ENCODE data around the gene SLC35E2B. TPM values are rescaled to one million over a fixed set of nuclear protein-coding genes. Genes with fewer than 3 reads are reported as not detected.
"Not testable (repeated sequence)": the region's sequence is repeated elsewhere in the genome, so short reads cannot be mapped to it uniquely, and the experiment has no call there.

SLC35E2B gene
- total RNA-seq, 5 donors from 2014 or later (not counting 1 experiment from before 2014, with no cell fraction given) = 77.7 to 202 (median 128) TPM

GRCh38 chr1:1640711-1641461 is 51.7 kb downstream of the SLC35E2B start:
- H3K4me3 ChIP-seq (ENCODE audit: control insufficient read depth in 1 of 2, extremely low read depth in 1 of 2, low read length in 1 of 2); DNase-seq; CTCF ChIA-PET; H3K27ac Mint-ChIP-seq; H3K4me3 Mint-ChIP-seq; H3K9me3 Mint-ChIP-seq; H3K27me3 Mint-ChIP-seq; POLR2A ChIA-PET; H3K9me3 ChIP-seq; H3K27ac ChIP-seq (ENCODE audit: low read length); H3K4me1 ChIP-seq (ENCODE audit: control insufficient read depth in 1 of 2, extremely low read depth in 1 of 2, insufficient read depth in 2 of 2, low read length in 2 of 2); H3K36me3 Mint-ChIP-seq; H3K27me3 ChIP-seq (replicated peaks in 1 of 2; ENCODE audit: control insufficient read depth in 2 of 2, extremely low read depth in 1 of 2, insufficient read depth in 2 of 2, low read length in 1 of 2); H3K4me1 Mint-ChIP-seq; ATAC-seq (replicated peaks in 1 of 4): not testable (repeated sequence)
- 95% methylated on average over 14 of the region's 38 CpGs for WGBS (ENCODE audit: insufficient coverage)
- peaks cover 0 to 11% of the 10 kb centered on the region in 2 donors for H3K36me3 ChIP-seq (ENCODE audit: control insufficient read depth in 2 of 2, extremely low read depth in 1 of 2, insufficient read depth in 1 of 2, low read length in 1 of 2)

- H3K36me3 Mint-ChIP-seq; H3K4me1 Mint-ChIP-seq; H3K4me3 ChIP-seq (ENCODE audit: control insufficient read depth in 1 of 2, extremely low read depth in 1 of 2, low read length in 1 of 2); POLR2A ChIA-PET; H3K4me3 Mint-ChIP-seq; H3K27me3 ChIP-seq (replicated peaks in 1 of 2; ENCODE audit: control insufficient read depth in 2 of 2, extremely low read depth in 1 of 2, insufficient read depth in 2 of 2, low read length in 1 of 2); H3K9me3 Mint-ChIP-seq; CTCF ChIA-PET; H3K9me3 ChIP-seq; H3K27ac Mint-ChIP-seq; H3K4me1 ChIP-seq (ENCODE audit: control insufficient read depth in 1 of 2, extremely low read depth in 1 of 2, insufficient read depth in 2 of 2, low read length in 2 of 2); H3K27me3 Mint-ChIP-seq; H3K27ac ChIP-seq (ENCODE audit: low read length); DNase-seq; ATAC-seq (replicated peaks in 1 of 4): not testable (repeated sequence)
- WGBS (ENCODE audit: insufficient coverage) = no CpG with 5 or more reads among the region's 25 CpGs
- peaks cover 0 to 11% of the 10 kb centered on the region in 2 donors for H3K36me3 ChIP-seq (ENCODE audit: control insufficient read depth in 2 of 2, extremely low read depth in 1 of 2, insufficient read depth in 1 of 2, low read length in 1 of 2)
Observed at GRCh38 chr1:1640081-1640480, 52.5 kb downstream of the SLC35E2B start.

- H3K9me3 ChIP-seq; CTCF ChIA-PET; H3K4me3 Mint-ChIP-seq; DNase-seq; H3K4me3 ChIP-seq (ENCODE audit: control insufficient read depth in 1 of 2, extremely low read depth in 1 of 2, low read length in 1 of 2); H3K36me3 Mint-ChIP-seq; H3K4me1 Mint-ChIP-seq; H3K27ac ChIP-seq (ENCODE audit: low read length); H3K27ac Mint-ChIP-seq; H3K27me3 Mint-ChIP-seq; H3K9me3 Mint-ChIP-seq; POLR2A ChIA-PET; H3K4me1 ChIP-seq (ENCODE audit: control insufficient read depth in 1 of 2, extremely low read depth in 1 of 2, insufficient read depth in 2 of 2, low read length in 2 of 2); ATAC-seq (replicated peaks in 1 of 4); H3K27me3 ChIP-seq (replicated peaks in 1 of 2; ENCODE audit: control insufficient read depth in 2 of 2, extremely low read depth in 1 of 2, insufficient read depth in 2 of 2, low read length in 1 of 2): not testable (repeated sequence)
- peaks cover 0 to 11% of the 10 kb centered on the region in 2 donors for H3K36me3 ChIP-seq (ENCODE audit: control insufficient read depth in 2 of 2, extremely low read depth in 1 of 2, insufficient read depth in 1 of 2, low read length in 1 of 2)
- 98% methylated on average over 16 of the region's 16 CpGs for WGBS (ENCODE audit: insufficient coverage)
Observed at GRCh38 chr1:1639368-1639767, 53.2 kb downstream of the SLC35E2B start.

GRCh38 chr1:1638528-1638927 is 54.1 kb downstream of the SLC35E2B start:
- H3K4me1 Mint-ChIP-seq; H3K4me3 ChIP-seq (ENCODE audit: control insufficient read depth in 1 of 2, extremely low read depth in 1 of 2, low read length in 1 of 2); DNase-seq; POLR2A ChIA-PET; H3K9me3 Mint-ChIP-seq; H3K27ac Mint-ChIP-seq; H3K9me3 ChIP-seq; H3K27me3 Mint-ChIP-seq; CTCF ChIA-PET; H3K4me1 ChIP-seq (ENCODE audit: control insufficient read depth in 1 of 2, extremely low read depth in 1 of 2, insufficient read depth in 2 of 2, low read length in 2 of 2); H3K27me3 ChIP-seq (replicated peaks in 1 of 2; ENCODE audit: control insufficient read depth in 2 of 2, extremely low read depth in 1 of 2, insufficient read depth in 2 of 2, low read length in 1 of 2); ATAC-seq (replicated peaks in 1 of 4); H3K27ac ChIP-seq (ENCODE audit: low read length); H3K4me3 Mint-ChIP-seq; H3K36me3 Mint-ChIP-seq: not testable (repeated sequence)
- peaks cover 0 to 11% of the 10 kb centered on the region in 2 donors for H3K36me3 ChIP-seq (ENCODE audit: control insufficient read depth in 2 of 2, extremely low read depth in 1 of 2, insufficient read depth in 1 of 2, low read length in 1 of 2)
- 100% methylated on average over 1 of the region's 13 CpGs for WGBS (ENCODE audit: insufficient coverage)

DNA sequence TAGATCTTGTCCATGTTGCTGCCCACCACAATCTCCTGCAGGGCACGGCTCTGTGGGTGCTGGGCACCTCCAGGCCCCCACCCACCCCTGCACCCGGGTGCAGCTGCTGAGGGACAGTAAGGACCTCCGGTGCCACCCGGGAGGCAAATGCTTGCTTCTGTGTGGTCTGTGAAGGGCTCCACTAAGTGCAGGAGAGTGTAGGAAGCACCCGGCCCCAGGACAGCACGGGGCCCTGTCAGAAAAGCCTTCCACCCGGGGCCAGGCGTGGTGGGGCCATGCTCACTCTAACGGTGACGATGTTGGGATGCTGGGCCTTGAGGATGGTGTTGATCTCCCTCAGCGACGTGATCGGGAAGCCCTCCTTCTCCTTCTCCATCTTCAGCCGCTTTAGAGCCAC is 55.1 kb downstream of the SLC35E2B start:
- CTCF ChIA-PET; H3K4me3 Mint-ChIP-seq; H3K27me3 Mint-ChIP-seq; H3K27ac Mint-ChIP-seq; H3K9me3 ChIP-seq; H3K36me3 Mint-ChIP-seq; H3K4me1 Mint-ChIP-seq; POLR2A ChIA-PET; H3K27me3 ChIP-seq (replicated peaks in 1 of 2; ENCODE audit: control insufficient read depth in 2 of 2, extremely low read depth in 1 of 2, insufficient read depth in 2 of 2, low read length in 1 of 2); ATAC-seq (replicated peaks in 1 of 4); H3K27ac ChIP-seq (ENCODE audit: low read length); H3K9me3 Mint-ChIP-seq; H3K4me3 ChIP-seq (ENCODE audit: control insufficient read depth in 1 of 2, extremely low read depth in 1 of 2, low read length in 1 of 2); H3K4me1 ChIP-seq (ENCODE audit: control insufficient read depth in 1 of 2, extremely low read depth in 1 of 2, insufficient read depth in 2 of 2, low read length in 2 of 2); DNase-seq: not testable (repeated sequence)
- WGBS (ENCODE audit: insufficient coverage) = no CpG with 5 or more reads among the region's 14 CpGs
- H3K36me3 ChIP-seq (ENCODE audit: control insufficient read depth in 2 of 2, extremely low read depth in 1 of 2, insufficient read depth in 1 of 2, low read length in 1 of 2) = peaks cover 0 to 11% of the 10 kb centered on the region in 2 donors

DNA sequence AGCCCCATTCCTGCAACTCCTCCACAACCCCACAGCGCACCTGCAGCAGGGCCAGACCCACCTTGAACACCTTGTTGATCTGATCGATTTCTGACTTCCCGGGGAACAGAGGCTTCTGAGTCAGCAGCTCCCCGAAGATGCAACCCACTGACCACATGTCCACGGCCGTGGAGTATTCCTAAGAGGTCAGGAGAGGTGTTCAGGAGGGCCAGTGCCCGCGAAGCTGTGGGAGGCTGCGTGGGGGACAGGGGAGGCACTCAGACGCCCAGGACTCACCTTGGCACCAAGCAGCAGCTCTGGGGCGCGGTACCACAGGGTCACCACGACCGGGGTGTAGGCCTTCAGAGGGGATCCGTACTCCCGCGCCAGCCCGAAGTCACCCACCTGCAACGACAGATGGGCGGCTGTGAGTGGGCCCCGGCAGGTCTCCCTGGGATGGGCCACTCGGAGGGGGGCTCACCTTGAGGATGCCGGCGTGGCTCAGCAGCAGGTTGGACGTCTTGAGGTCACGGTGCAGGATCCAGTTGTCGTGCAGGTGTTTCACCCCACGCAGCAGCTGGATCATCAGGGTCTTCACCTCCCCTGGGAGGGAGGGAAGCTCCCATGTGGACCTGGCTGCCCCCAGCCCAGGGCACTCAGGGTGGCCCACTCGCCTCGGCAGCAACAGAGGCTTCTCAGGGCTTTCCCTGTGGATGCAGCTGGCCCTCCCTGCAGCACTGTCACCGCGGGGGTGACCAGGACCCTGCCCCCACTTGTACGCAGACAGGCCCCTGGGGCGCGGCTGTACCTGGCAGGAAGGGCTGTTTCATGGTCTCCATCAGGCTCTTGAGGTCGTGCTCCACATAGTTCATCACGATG is 55.7 kb downstream of the SLC35E2B start:
- H3K27ac Mint-ChIP-seq; H3K4me1 Mint-ChIP-seq; H3K27me3 ChIP-seq (replicated peaks in 1 of 2; ENCODE audit: control insufficient read depth in 2 of 2, extremely low read depth in 1 of 2, insufficient read depth in 2 of 2, low read length in 1 of 2); H3K9me3 Mint-ChIP-seq; POLR2A ChIA-PET; H3K9me3 ChIP-seq; H3K4me1 ChIP-seq (ENCODE audit: control insufficient read depth in 1 of 2, extremely low read depth in 1 of 2, insufficient read depth in 2 of 2, low read length in 2 of 2); H3K4me3 ChIP-seq (ENCODE audit: control insufficient read depth in 1 of 2, extremely low read depth in 1 of 2, low read length in 1 of 2); ATAC-seq (replicated peaks in 1 of 4); DNase-seq; CTCF ChIA-PET; H3K27me3 Mint-ChIP-seq; H3K36me3 Mint-ChIP-seq; H3K27ac ChIP-seq (ENCODE audit: low read length); H3K4me3 Mint-ChIP-seq: not testable (repeated sequence)
- H3K36me3 ChIP-seq (ENCODE audit: control insufficient read depth in 2 of 2, extremely low read depth in 1 of 2, insufficient read depth in 1 of 2, low read length in 1 of 2) = peaks cover 0 to 11% of the 10 kb centered on the region in 2 donors
- 95% methylated on average over 26 of the region's 37 CpGs for WGBS (ENCODE audit: insufficient coverage)

Data from T-cell (primary cell).